HG03571 (cell line): ENCODE results near the gene SRGAP1.

Experiments
- ATAC-seq: cut with Tn5 transposase; IDR thresholded peaks from one replicate; pipeline ENCODE4 v1.9.1; 2021; ENCODE audit not compliant: unreplicated experiment

Gene SRGAP1

GRCh38 chr12:63964301-63964700 lies 119.8 kb downstream of the SRGAP1 start:
- no peak for ATAC-seq

GRCh38 chr12:63965936-63966605 lies 121.6 kb downstream of the SRGAP1 start:
- no peak for ATAC-seq

- ATAC-seq, result no peak
Observed at GRCh38 chr12:63966606-63966975, 122.1 kb downstream of the SRGAP1 start.

DNA sequence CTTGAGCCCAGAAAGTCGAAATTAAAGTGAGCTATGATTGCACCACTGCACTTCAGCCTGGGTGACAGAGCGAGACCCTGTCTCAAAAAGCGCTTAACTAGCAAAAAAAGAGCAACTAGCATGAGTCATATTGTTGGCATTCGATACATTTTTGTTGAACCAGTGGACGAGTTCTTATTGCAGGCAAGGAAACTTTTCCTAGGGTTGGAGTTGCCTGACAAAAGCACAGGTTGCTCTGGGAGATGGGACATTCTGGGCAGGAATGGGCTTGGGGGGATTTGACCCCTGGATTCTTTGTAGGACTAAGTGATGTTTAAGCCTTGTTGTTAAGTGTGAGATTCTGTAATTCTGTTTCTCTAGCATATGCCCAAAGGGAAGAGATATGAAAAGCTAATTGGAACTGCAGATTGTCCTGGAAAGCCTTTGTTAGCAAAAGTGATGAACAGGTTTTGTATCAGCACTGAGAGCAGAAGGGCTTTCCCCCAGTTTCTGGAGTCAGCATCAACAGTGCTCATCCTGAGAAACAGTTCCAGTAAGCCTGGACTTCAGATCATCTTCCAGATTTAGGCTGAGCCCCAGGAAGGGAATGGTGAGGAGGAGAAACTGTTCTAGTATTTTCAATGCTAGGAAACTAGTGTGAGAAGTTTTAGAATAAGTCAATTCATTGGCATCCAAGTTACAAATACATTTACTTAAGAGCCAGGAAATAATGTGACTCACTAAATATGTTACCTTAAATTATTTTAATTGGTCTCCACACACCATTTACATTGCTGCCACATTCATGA lies 123.1 kb downstream of the SRGAP1 start:
- ATAC-seq, result no peak

DNA sequence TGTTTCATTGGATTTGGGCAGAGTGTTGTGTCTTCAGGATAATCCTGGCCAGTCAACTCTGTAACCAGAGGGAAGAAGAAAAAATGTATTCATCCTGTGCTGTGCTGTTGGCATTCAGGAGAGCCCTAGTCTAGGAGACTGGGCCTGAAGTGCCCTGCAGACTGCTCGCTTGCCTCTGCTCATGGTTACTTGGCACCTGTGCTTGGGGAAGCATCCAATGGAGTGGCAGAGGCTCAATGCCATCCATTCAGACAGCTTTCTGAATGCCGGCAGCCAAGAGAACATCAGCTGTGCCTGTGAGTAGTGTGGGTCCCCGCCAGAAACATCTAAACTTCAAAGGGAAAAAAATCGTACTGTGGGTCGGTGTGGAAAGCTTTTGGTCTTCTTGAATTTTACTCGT lies 124.2 kb downstream of the SRGAP1 start:
- no peak for ATAC-seq

GRCh38 chr12:63976902-63977395 lies 132.4 kb downstream of the SRGAP1 start:
- no peak for ATAC-seq

- no peak for ATAC-seq
Observed at GRCh38 chr12:63977441-63977840, 132.9 kb downstream of the SRGAP1 start.

GRCh38 chr12:63978519-63978918 lies 134.0 kb downstream of the SRGAP1 start:
- no peak for ATAC-seq

GRCh38 chr12:63980211-63980610 lies 135.7 kb downstream of the SRGAP1 start:
- ATAC-seq, result no peak

GRCh38 chr12:63981343-63981742 lies 136.8 kb downstream of the SRGAP1 start:
- no peak for ATAC-seq

GRCh38 chr12:63982604-63983295 lies 138.2 kb downstream of the SRGAP1 start:
- no peak for ATAC-seq

DNA sequence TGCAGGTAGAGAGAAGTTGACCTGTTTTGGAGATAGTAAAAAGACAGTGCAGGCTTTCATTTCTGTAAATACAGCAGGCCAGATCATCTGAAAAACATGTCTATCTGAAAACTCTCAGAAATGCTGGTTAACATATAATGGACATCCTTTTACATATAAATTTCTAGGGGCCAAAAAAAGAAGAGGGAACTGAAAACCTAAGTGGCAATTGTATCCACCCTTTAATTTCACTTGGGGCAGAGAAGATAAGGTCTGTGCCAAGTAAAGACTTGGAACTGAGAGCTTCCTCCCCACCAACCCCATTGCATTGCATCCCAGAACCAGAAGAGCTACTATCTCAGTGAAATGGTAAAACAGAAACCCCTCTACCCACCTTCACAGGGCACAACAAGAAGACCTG lies 141.0 kb downstream of the SRGAP1 start:
- no peak for ATAC-seq

DNA sequence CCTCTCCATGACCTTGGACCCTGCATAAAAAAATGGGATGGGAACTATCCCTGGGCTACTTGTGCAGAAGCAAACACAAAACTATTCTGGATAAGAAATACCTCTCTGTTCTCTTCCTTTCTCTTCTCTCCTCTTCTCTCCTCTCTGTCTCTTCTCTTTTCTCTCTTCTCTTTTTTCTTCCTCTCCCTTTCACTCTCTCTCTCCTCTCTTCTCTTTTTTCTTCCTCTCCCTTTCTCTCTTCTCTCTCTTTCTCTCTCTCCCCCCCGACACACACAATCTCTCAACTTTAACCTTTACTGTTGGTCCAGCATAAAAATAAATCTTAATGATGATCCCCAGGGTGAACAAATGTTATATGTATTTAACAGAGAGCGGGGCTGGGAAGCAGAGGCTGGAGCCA lies 141.4 kb downstream of the SRGAP1 start:
- ATAC-seq, result no peak

GRCh38 chr12:63989301-63989845 lies 144.9 kb downstream of the SRGAP1 start:
- ATAC-seq, result no peak

DNA sequence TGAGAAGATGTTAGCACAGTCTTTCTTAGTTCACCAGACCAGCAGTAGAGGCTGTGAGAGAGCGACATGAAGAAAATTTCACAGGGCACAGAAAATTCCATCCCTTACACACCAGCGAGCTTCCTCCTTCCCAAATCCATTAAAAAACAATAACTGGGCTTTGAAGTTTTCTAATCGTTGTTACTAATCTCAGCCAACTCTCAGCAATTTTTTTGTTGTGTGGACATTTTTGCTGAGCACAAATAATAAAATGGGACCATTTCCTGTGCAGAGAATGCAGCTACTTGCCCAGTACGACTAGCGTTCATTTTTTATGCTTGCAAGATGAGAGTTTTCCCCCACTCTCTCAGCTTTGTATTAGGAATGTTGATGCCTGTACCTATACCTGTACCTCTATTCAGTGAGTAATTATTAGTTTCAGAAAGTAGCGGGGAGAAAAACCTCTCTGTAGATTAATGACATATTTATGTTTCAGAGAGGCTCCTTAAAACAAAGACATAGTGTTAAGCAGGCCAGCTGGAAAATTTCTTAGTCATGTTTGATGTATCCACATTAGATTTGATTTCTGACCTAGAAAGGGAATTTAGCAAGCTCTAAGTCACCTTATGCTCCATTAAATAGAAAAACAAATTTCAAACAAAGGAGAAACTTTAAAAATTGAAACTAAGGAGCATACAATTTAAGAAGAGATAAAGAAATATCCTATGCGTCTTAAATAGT lies 146.5 kb downstream of the SRGAP1 start:
- no peak for ATAC-seq

DNA sequence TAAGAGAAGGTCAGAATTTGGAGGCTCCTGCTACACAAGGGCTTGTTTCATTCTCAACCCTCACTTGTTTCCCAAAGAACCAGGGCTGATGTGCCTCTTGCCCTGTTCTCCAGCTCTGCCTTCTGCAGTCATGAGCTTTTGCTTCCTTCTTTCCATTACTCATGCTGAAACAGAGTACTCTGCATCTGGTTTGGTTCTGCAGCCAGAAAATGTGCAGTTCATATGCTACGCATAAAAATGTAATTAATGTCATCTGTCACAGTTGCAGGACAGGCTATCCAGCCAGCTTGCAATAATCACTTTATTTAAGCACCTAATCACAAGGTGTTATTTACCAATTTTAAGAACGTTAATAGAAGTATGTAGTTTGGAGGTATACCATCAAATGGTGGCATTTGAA lies 150.2 kb downstream of the SRGAP1 start:
- ATAC-seq, result no peak

DNA sequence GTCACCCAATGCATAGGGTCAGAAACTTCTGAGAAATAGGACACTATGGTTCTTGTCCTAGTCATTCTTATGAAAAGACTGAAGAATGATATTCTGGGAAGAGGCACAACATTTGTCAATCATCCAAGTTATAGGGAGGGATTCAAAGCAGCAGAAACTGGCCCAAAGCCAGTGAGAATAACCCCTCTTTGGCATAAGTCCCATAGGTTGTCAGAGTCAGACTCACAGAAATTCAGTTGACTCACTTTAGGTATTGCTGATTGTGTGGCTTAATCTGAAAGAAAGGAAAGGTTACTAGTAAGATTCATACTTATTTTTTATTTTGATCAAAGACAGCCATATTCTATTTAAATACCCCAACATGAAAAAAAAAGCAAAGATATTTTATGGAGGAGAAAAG lies 151.0 kb downstream of the SRGAP1 start:
- no peak for ATAC-seq

- ATAC-seq, result no peak
Observed at GRCh38 chr12:63996556-63996955, 152.1 kb downstream of the SRGAP1 start.

- ATAC-seq, result no peak
Observed at GRCh38 chr12:63997198-63997597, 152.7 kb downstream of the SRGAP1 start.

DNA sequence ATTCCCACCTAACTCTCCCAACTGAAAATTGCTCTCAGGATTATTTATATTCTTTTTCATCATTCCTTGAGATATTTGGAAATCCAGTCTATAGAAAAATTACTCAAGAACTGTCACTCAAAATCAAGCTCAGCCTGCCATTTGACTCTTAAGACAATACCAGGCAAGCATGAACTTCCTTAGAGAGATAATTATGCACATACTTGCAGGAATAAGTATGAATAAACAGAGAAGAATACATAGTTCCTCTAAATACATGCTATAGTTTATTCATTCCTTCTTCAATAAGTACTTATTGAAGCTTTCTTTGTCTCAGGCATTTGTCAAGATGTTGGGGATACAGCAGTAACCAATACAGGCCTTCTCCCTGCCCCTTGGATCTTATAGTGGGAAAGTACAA lies 154.1 kb downstream of the SRGAP1 start:
- ATAC-seq, result no peak

- ATAC-seq, result no peak
Observed at GRCh38 chr12:63999853-64000252, 155.4 kb downstream of the SRGAP1 start.
